Superior temporal gyrus (tissue), 1 donor: ENCODE data around the gene GM2A.
"Not testable (repeated sequence)": the region's sequence is repeated elsewhere in the genome, so short reads cannot be mapped to it uniquely, and the experiment has no call there.

Experiments
- DNase-seq: peaks from one replicate; pipeline ENCODE4 v3.0.0-alpha.2; 2016; ENCODE audit errors: extremely low spot score

The GM2A gene

GRCh38 chr5:151227918-151228447 is 25.0 kb upstream of the GM2A start:
- DNase-seq, result no peak

GRCh38 chr5:151228986-151229385 is 24.0 kb upstream of the GM2A start:
- DNase-seq, result no peak

DNA sequence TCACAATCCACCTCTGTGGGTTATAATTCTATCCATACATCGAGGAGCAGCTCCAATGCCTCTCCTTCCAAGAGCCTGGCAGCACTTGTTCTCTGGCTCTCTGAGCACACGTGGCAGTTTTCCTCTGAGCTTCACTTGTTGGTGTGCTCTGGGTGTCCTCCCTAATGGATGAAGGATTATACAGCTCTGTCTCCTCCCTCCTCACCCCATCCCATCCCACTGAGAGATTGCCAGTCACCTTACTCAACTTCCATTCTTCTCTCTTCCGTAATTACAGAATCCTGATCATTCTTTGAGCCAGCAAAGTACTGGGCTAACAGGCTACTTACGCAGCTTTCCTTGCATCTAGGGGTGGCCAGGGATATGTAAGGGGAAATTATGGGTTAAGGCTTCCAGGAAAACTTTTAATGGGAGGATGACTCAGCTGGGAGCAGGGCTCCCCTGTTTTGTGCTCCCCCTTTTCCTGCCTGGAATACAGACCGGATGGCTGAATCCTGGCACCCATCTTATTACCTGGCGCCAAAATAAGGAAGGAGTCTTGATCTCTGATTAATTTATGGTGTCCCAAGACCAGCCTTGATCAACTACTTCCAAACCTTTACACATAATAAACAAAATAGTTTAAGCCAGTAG is 22.8 kb upstream of the GM2A start:
- DNase-seq, result no peak

GRCh38 chr5:151231359-151231758 is 21.6 kb upstream of the GM2A start:
- DNase-seq, result no peak

DNA sequence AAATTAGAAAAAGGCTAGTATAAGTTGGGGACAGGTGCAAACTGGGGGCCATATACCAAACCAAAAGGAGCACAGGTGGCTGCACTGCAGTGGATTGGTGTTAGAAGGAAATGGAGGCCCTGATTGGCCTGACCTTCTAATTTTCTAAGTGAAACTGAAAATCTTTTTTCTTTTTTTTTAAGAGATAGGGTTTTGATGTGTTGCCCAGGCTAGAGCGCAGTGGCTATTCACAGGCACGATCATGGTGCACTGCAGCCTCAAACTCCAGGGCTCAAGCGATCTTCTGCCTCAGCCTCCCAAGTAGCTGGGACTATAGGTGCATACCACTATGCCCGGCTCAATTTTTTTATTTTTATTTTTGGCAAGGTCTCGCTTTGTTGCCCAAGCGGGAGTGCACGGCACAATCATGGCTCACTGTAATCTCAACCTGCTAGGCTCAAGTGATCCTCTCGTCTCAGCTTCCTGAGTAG is 19.3 kb upstream of the GM2A start:
- no peak for DNase-seq

DNA sequence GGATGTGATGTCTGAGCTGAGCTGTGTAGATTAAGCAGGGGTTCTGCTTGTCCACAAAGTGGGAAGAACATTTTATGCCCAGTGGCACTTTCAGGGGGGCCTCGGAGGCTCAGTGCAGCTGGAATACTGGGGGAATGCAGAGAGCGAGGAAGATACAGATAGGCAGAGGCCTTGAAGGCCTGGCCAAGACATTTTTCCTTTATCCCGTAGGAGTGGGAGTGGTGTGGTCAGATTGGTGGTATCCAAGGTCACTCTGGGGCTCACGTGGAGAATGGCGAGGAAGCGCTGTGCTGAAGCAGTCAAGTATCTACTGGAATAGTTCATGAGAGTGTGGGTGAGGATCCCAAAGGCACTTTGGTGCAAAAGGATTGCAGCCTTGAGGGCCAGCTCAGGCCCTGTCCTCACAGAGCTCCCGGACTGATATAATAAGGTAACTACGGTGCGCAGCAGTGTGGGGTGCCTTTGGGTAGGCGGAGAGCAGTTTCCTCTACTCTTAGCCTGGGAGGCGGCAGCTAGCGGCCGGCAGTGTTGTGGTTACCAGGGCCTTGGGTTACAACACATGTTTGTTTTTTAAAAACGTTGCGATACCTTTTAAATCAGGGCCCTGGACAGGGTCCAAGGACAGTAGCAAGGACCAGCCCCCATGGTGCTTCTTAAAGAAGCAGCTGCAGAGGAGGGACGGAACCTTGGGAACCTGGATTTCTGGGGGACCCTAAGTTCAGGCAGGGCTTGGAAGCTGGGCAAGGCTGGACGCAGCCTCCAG is 18.3 kb upstream of the GM2A start:
- DNase-seq, result no peak

- not testable (repeated sequence) for DNase-seq
Observed at GRCh38 chr5:151235239-151235571, 17.8 kb upstream of the GM2A start.

DNA sequence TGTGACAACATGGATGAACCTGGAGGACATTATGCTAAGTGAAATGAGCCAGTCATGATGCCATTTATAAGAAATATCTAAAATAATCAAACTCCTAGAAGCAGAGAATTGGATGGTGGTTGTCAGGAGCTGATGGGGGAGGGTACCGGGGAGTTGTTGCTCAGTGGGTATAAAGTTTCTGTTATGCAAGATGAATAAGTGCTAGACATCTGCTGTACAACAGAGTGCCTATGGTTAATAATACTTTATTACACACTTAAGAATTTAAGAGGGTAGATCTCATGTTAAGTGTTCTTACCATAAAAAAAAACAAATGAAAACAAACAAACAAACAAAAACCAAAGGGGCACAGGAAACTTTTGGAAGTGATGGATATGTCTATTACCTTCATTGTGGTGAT is 16.1 kb upstream of the GM2A start:
- DNase-seq, result no peak

DNA sequence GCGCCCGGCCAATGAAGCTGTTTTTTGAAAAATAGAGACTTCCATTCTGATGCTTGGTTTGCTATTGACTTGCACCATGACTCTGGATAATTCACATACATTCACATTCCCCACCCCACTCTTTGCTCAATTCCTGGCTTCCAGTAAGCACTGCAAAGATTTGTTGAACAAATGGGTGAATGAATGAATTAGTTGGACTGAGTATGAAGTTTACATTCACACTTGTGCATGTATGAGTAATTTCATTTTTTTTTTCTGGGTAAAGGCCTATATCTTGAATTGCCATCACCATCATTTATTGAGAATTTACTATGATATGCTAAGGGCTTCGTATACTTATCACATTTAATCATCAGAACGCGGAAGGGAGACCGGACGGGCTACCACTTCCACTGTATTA is 15.3 kb upstream of the GM2A start:
- no peak for DNase-seq

- DNase-seq, result no peak
Observed at GRCh38 chr5:151238303-151238741, 14.7 kb upstream of the GM2A start.

DNA sequence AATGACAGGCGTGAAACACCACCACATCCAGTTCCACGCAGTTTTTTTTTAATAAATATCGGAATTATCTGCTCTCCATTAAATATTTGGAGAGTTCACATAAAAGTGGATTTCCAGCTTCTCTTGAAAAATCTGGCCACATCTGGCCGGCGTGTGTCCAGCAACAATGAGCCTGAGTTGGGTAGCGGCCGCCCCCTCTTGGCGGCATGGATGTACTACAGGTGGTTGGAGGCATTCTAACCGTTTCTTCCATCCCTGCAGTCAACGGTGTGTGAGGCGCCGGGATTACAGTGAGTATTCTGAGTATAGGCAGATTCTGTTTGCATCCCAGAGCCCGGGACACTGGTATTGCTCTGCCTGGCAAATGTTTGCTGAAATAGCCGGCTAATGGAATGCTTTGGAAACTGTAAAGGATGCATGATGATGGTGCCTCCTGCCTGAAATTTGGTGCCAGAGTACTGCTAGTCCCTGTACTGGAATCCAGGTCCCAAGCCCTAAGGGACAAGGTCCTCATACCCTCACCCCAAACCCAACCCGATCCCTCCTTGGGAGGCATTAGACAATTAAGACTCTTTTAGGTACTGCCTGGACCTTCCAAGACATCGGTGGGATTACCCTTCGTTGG is 13.6 kb upstream of the GM2A start:
- peak; percentile 75 for DNase-seq

GRCh38 chr5:151240268-151240835 is 12.6 kb upstream of the GM2A start:
- DNase-seq, result not testable (repeated sequence)

DNA sequence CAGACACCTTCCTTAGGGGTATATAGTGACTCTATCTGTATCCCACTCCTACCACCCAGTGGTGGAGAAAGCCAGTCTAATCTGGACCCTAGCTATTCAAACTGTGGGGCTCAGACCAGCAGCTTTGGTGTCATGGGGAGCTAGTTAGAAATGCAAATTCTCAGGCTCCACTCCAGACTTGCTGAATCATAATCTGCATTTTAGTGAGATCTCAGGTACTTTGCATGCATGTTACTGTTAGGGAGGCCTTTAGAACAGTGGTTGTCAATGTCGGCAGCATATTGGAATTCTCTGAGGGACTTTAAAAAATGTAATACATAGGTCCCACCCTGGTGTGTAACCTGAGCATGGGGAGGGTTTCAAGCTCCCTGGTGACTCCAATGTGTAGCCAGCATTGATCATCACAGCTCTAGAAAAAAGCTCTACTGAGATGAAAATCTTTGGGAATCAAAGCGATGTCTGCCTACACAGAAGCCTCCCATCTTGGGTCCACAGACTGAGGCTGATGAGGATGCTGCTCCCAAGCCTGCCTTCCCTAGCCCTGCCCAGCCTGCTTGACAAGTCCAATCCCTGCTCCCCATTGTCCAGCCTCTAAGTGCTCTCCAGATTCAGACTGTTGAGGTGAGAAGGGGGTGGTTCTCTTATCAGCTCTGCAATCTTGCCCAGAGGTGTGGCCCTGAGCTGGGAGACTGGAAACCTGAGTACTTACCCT is 11.9 kb upstream of the GM2A start:
- DNase-seq, result no peak

DNA sequence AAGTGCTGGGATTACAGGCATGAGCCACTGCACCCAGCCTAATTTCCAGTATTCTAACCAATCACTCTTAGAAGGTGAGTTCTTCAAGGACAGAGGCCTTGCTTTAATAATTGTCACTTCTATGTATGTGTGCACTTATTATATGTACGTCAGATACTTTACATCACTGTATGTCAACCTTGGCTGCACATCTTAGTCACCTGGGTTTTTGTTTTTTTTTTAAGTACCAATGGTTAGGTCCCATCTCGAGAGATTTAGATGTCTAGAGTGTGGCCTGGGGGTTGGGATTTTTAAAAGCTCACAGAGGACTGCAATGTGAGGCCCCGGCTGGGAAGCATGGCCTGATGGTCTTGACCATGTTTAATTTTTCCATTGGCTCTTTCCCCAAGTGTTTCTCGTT is 9.9 kb upstream of the GM2A start:
- DNase-seq, result no peak

GRCh38 chr5:151243564-151243963 is 9.4 kb upstream of the GM2A start:
- no peak for DNase-seq

DNA sequence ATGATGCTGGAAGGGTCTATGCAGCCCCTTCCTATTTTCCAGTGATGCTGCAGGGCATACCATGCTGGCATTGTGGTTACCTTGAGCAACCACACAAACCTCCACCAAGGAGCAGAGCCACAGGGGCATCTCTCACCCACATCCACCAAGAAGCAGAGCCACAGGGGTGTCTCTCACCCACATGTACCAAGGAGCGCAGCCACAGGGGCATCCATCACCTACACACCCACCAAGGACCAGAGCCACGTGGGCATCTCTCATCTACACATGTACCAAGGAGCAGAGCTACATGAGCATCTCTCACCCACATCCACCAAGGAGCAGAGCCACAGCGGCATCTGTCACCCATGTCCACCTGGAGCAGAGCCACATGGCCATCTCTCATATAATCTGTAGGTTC is 8.8 kb upstream of the GM2A start:
- DNase-seq, result no peak

- DNase-seq, result no peak
Observed at GRCh38 chr5:151245680-151246219, 7.2 kb upstream of the GM2A start.

- DNase-seq, result no peak
Observed at GRCh38 chr5:151248651-151249050, 4.3 kb upstream of the GM2A start.

- DNase-seq, result no peak
Observed at GRCh38 chr5:151249281-151249680, 3.7 kb upstream of the GM2A start.

DNA sequence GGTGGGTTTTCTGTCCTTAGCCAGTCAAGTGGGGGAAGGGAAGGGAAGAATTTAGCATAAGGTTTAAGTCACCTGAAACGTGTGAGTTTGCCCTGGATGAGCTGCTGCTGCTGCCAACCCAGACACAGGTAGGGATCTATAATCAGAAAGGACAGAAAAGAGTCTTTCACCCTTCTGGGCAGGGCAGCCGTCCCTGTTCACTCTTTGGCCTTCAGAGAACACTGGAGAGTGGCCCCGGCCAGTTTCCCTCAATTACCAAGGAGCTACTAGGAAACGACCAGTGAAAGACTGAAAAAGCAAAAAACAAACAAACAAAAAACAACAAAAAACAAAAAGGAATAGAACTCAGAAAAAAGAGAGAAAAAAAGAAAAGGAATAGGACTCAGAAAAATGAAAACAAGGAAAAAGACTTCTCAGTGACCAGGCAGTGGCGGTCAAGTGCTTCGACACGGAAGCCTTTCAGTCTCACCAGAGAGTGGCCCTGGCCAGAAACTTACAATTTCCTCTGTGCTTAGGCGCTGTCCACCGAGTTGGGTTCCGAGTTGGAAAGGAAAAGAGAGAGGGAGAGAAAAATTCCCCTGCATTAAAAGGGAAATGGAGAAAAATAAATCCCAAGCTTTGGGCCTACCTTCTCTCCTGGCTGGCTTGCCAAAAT is 2.5 kb upstream of the GM2A start:
- no peak for DNase-seq

- no peak for DNase-seq
Observed at GRCh38 chr5:151251001-151251551, 1.9 kb upstream of the GM2A start.
